DND-41 (cell line): ENCODE data around the gene STAC2.
A peak's percentile ranks its signal among the peaks of the same experiment; 100 is the strongest.

Source experiments
- ATAC-seq: fragments of 200-7000 bp; cut with Tn5 transposase; 3 replicates; pipeline ENCODE4 v1.9.1; 2021; ENCODE audit warnings: low read depth; ENCODE audit not compliant: insufficient read depth
- DNase-seq: peaks from one replicate; pipeline ENCODE4 v3.0.0-alpha.2; 2020
- H2AFZ ChIP-seq: 2 replicates; pipeline ENCODE4 v1.6.0; 2012; ENCODE audit warnings: low read depth, low read length
- H3K27ac ChIP-seq: 2 replicates; pipeline ENCODE4 v1.5.1; 2012; ENCODE audit warnings: low read length, inconsistent platforms
- H3K27me3 ChIP-seq: fragments of 200-600 bp; sonication (generic); 2 replicates; pipeline ENCODE4 v1.6.0; 2012; ENCODE audit warnings: low read length, mild to moderate bottlenecking, inconsistent platforms; ENCODE audit not compliant: insufficient read depth, poor library complexity
- H3K36me3 ChIP-seq: 2 replicates; pipeline ENCODE4 v1.5.1; 2012; ENCODE audit warnings: low read length, inconsistent platforms; ENCODE audit not compliant: insufficient read depth
- H3K4me1 ChIP-seq: 2 replicates; pipeline ENCODE4 v1.5.1; 2012; ENCODE audit warnings: mild to moderate bottlenecking, low read length; ENCODE audit not compliant: insufficient read depth
- H3K4me2 ChIP-seq: 2 replicates; pipeline ENCODE4 v1.6.0; 2012; ENCODE audit warnings: mild to moderate bottlenecking, moderate library complexity, low read length, inconsistent platforms; ENCODE audit not compliant: insufficient read depth
- H3K4me3 ChIP-seq, 2 experiments: fragments of 200-600 bp in 1 of 2; shearing (Covaris generic) in 1 of 2; 2 replicates each; pipeline ENCODE4 v1.5.1; 2012 to 2016; ENCODE audit warnings: inconsistent platforms in 2 of 2, low read length in 2 of 2, mild to moderate bottlenecking in 2 of 2, low read depth in 1 of 2, moderate library complexity in 1 of 2
- H3K79me2 ChIP-seq: 2 replicates; pipeline ENCODE4 v1.6.0; 2012; ENCODE audit warnings: low read length, inconsistent platforms; ENCODE audit not compliant: insufficient read depth
- H3K9ac ChIP-seq: 2 replicates; pipeline ENCODE4 v1.6.0; 2012; ENCODE audit warnings: low read depth, mild to moderate bottlenecking, inconsistent platforms, low read length, moderate library complexity
- H3K9me3 ChIP-seq: 2 replicates; pipeline ENCODE4 v1.5.1; 2012; ENCODE audit warnings: low read length, moderate library complexity, mild to moderate bottlenecking, inconsistent platforms; ENCODE audit not compliant: insufficient read depth, severe bottlenecking
- H4K20me1 ChIP-seq: 2 replicates; pipeline ENCODE4 v1.6.0; 2012; ENCODE audit warnings: low read length; ENCODE audit not compliant: insufficient read depth
- EZH2 ChIP-seq: IDR thresholded peaks from 3 replicates; pipeline ENCODE4 v1.6.1; 2012; ENCODE audit warnings: borderline replicate concordance, low read depth, mild to moderate bottlenecking, moderate library complexity, low read length, inconsistent platforms; ENCODE audit not compliant: severe bottlenecking
- TF ChIP-seq, protein P1 (sequence below): IDR thresholded peaks from 2 replicates; pipeline ENCODE4 v1.5.1; 2012; ENCODE audit warnings: borderline replicate concordance, low read length, moderate library complexity, mild to moderate bottlenecking; ENCODE audit not compliant: poor library complexity, severe bottlenecking; ENCODE audit errors: extremely low read depth

STAC2 gene

GRCh38 chr17:39164675-39165143 lies 61.0 kb downstream of the STAC2 start:
- Histone ChIP-seq H3K9ac (no peak overlapping the region), H3K4me3 (no peak overlapping the region), H3K4me1 (peaks cover 69% of the 10 kb centered on the region), H3K4me2 (no peak overlapping the region), H3K79me2 (no peaks in the 10 kb centered on the region), H3K27ac (peak overlapping the region; percentile 30), H3K36me3 (no peaks in the 10 kb centered on the region), H3K27me3 (no peaks in the 10 kb centered on the region), H4K20me1 (no peaks in the 10 kb centered on the region), H2AFZ (no peak overlapping the region), H3K9me3 (no peaks in the 10 kb centered on the region)
- TF ChIP-seq, protein P1, sequence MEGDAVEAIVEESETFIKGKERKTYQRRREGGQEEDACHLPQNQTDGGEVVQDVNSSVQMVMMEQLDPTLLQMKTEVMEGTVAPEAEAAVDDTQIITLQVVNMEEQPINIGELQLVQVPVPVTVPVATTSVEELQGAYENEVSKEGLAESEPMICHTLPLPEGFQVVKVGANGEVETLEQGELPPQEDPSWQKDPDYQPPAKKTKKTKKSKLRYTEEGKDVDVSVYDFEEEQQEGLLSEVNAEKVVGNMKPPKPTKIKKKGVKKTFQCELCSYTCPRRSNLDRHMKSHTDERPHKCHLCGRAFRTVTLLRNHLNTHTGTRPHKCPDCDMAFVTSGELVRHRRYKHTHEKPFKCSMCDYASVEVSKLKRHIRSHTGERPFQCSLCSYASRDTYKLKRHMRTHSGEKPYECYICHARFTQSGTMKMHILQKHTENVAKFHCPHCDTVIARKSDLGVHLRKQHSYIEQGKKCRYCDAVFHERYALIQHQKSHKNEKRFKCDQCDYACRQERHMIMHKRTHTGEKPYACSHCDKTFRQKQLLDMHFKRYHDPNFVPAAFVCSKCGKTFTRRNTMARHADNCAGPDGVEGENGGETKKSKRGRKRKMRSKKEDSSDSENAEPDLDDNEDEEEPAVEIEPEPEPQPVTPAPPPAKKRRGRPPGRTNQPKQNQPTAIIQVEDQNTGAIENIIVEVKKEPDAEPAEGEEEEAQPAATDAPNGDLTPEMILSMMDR = peak; percentile 86
- no peak for TF ChIP-seq EZH2
- peak; percentile 79 for DNase-seq
- peak; percentile 66 for ATAC-seq

- H4K20me1 ChIP-seq = no peaks in the 10 kb centered on the region
- ATAC-seq = peak; percentile 66
Observed at GRCh38 chr17:39161962-39162361, 63.8 kb downstream of the STAC2 start.

More at GRCh38 chr17:39161962-39162361, 63.8 kb downstream of the STAC2 start:
- no peak for TF ChIP-seq EZH2
- TF ChIP-seq, protein P1 = no peak
- no peak overlapping the region for H3K4me3 ChIP-seq
- H3K36me3 ChIP-seq = no peaks in the 10 kb centered on the region
- peaks cover 43% of the 10 kb centered on the region for H3K4me1 ChIP-seq
- no peaks in the 10 kb centered on the region for H3K79me2 ChIP-seq
- DNase-seq = peak; percentile 46
- no peak overlapping the region for H3K9ac ChIP-seq
- H3K4me2 ChIP-seq = no peak overlapping the region
- no peaks in the 10 kb centered on the region for H3K9me3 ChIP-seq
- no peaks in the 10 kb centered on the region for H3K27me3 ChIP-seq
- peak overlapping the region; percentile 44 for H3K27ac ChIP-seq
- no peak overlapping the region for H2AFZ ChIP-seq
